Endothelial cell of hepatic sinusoid (primary cell): ENCODE measurements around the gene EIF2B5.

ENCODE experiments used
- in situ Hi-C: cut with HindIII; loops from 2 replicates; pipeline ENCODE4 v1.10.0; 2017; ENCODE audit warnings: low sequenced_read_pairs

EIF2B5 gene

DNA sequence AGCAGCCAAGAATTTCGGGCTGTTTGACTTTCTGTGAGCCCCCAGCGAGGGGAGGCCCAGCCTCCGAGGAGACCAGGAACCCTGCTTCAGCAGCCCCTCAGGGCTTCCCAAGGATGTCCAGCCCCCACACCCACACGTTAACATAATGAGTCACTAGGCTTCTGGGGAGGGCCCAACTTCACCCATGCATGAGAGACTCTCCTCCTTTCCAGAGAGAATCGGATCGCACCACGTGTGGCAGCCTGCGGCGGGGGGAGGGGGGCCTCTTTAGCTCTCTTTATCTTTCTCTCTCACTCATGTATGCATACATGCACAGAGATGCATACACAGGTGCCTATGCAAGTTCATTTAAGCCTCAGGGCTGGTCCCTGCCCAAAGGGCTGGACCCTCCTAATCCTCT lies 36.4 kb downstream of the EIF2B5 start:
- in situ Hi-C loops, result no loop called here

DNA sequence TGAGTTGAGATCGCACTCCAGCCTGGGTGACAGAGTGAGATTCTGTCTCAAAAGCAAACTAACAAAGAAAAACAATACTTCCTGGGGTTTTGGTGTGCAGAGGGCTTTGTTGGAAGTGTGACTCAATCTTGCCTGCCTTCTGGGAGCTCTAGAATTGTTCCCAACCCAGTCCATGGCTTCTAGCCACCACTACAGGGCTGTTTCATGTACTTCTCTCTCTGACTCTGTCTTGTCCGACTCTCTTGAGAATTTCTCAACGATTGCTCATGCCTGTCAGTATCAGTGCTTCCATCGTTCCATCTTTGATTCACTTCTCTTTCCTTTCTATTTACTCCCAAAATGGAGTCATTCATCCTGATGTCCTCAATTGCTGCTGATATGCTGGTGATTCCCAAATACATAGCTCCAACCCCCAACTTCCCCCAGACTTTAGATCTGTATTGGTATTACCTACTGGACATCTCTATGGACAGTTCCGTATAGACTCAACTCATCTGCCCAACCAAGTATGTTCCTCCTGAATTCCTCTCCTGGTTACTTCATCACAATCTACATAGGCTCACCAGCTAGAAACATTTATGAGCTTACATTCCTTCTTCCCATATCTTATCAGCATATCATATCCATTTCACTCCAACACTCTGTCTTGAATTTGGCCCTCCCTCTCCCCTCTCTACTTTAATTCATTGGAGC lies 37.7 kb downstream of the EIF2B5 start:
- in situ Hi-C loops, result no loop called here

DNA sequence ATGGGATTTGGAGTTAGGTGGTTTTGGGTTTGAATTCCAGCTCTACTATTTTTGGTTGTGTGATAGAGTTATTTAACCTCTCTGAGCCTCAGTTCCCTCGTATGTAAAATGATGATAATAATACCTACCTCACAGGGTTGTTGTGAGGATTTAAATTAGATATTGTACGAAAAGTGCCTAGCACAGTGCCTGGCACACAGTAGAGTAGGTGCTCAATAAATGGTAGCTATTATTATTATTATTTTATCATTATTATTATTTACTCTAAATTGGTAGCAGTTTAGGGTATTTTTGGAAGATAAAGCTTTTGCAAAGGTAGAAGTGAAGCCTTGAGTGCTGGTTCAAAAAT lies 38.2 kb downstream of the EIF2B5 start:
- in situ Hi-C loops, result no loop called here

DNA sequence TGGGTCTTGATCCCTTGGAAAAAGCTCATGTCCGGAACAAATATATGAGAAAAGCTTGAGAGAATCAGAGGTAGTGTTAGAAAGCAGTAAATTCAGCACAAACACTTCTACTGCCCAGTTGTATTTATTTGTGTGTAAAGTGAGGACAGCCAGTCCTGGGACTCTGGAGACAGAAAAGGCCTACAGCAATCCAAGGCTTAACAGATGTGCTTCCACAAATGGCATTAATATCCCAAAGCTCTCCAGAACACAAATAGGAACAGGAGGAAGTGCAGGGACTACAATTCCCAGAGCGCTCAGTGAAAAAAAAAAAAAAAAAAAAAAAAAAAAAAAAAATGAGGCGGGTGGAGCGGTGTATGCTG lies 39.1 kb downstream of the EIF2B5 start:
- in situ Hi-C loops, result no loop called here

DNA sequence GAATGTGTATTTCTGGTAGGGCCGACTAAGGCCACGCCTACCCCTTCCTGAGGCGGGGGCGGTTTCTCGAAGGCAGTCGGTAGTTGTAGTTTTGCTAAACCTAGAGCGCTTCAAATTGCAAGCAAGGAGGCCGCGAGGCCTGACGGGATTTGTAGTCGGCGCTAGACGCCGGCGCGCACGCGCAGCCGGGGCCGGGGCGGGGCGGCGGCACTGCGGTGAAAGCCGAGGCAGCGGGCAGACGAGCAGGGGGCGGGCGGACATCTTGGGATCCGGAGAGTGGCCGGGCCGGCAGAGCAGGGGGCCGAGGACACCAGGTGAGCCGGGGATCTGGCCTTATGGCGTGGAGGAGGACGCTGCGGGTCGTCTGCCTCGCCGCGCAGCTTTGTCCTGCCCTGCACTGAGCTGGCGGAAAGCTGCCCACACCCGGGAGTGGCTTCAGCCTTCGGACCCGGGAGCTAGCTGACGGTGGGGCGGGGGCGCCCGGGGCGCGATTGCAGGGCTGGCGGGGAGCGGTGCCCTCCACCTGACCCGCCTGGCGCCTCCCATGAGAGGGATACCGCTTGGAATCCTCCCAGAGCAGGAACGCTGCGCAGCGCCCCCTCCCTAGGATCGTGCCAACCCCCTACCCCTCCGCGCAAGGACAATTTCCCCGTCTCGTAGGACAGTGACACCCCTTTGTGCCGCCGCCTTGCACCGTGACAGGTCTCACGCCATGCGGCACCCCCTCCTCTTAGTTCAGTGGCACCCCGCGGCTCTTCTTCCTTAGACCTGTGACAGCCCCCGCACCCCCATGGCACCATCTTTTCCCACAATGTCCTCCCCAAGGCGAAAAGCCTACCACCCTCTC lies 39.7 kb downstream of the EIF2B5 start, which contains the start of gene AP2M1:
Gene AP2M1, plus strand, starts transcription at position 210 of the 847 bp plus-strand sequence. CDS start 2,139 bp downstream, outside the sequence.
- in situ Hi-C loops, result no loop called here

DNA sequence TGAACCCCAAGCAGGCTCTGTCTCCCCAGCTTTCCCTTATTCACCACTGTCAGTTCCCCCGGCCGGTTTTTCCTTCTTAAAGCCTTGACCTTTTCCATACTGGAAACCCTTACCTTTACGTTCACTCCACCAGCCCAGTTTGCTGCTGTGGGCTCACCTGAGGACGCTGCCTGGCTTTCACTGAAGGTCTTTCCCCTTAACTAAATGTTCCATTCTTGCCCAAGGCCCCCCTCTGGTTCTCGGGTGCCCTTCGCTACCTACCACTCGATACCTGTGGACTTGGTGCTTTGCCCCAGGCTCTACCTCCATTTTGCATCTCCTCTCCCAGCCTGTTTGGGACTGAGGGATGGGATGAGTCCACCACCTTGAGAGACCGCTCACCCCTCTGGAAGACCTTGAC lies 40.3 kb downstream of the EIF2B5 start:
- in situ Hi-C loops, result no loop called here

DNA sequence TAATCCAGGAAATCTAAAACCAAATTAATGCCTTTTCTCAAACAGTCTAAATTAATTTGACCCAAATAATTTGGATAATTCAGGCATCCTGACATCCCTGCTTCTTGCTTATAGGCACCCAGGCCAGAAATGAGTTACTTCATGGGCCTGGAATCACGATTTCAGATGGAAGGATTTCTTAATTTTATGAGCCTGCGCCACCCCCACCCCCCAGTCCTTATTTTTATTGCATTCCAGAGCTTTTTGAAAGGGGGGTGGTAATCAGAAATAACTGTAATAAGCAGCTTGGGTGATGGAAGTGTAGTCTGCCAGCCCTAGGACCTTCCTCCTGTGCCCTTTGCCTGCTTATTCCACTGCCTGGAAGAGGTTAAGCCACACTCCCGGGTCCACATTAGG lies 40.8 kb downstream of the EIF2B5 start:
- in situ Hi-C loops, result no loop called here

DNA sequence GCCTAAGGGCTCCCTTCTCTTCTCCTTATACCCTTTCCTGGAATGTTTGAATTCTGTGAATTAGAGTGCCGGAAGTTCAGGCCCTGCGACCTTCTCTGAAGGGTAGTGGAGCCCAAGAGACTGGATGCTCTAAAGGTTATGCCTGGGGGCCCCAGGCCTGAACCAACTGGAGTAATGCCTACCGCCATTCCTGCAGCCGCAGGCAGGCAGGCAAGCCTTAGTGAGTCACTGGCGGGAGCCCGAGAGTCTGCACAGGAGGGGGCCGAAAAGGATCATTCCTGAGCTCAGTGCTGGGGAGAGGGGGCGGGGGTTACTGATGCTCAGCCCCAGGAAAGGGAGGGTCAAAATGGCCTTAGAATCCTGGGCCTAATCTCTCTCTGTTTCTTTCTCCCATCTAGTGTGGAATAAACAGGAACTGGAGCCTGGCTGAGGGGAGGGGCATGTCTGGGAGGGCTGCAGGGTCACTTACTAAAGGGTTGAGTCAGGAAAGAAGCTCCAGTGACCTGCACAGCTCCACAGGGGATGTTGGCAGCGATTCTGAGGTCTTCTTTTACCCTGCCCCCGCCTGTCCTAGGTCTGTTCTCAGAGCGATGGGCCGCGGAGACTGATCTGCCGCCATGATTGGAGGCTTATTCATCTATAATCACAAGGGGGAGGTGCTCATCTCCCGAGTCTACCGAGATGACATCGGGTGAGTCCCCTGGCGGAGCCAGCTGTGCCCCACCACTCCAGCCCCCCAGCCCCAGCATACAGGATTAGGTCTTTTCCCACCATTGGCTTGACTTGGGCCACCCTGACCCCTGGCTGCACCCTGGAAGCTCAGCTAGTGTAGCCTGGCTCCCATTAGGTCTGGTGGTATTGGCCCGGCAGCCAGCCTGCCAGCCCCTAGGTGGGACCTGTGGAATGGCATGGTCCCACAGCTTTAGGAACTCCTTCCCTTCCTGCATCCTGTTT lies 41.5 kb downstream of the EIF2B5 start:
- in situ Hi-C loops, result no loop called here

DNA sequence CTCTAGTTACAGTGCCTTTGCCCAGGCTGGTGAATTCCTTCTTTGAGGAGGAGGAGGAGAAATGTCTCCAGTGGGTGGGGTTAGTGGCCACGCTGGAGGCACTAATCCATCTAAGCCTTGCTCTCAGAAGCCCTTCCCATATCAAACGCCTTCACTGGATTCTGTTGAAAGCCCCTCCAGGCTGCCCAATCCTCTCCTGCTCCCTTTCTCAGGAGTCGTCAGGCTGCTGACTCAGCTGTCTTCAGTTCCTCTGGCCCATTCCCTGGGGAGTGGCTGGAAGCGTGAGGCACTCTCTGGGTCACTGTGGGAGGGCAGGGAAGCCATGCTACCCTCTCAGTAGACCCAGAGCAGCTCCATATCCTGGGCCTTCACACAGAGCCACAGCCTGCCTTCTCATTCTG lies 42.2 kb downstream of the EIF2B5 start:
- in situ Hi-C loops, result no loop called here

DNA sequence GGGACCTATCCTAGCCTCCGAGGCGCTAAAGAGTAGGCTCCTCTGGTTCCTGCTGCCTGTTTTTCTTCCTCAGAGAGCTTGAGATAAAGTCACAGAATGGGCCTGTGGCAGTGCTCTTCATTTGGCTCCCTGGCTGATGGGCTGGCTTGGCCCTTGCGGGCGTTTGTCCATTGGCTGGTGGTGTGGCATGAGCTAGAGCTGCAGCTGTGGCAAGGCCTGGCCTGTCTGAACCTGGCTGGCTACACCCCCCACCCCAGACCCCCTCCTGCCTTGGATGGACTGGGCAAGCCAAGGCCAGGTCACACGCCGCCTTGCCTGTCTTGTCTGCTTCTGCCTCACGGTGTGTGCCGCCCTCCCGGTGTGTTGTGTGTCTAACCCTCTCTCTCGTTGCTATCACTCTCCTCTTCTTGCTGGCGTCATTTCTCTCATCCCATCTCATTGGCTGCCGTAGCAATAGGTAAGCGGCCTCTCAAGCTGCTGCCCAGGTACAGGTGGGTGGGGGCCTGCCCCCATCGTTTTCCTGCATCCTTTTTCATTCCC lies 42.7 kb downstream of the EIF2B5 start:
- in situ Hi-C loops, result no loop called here

DNA sequence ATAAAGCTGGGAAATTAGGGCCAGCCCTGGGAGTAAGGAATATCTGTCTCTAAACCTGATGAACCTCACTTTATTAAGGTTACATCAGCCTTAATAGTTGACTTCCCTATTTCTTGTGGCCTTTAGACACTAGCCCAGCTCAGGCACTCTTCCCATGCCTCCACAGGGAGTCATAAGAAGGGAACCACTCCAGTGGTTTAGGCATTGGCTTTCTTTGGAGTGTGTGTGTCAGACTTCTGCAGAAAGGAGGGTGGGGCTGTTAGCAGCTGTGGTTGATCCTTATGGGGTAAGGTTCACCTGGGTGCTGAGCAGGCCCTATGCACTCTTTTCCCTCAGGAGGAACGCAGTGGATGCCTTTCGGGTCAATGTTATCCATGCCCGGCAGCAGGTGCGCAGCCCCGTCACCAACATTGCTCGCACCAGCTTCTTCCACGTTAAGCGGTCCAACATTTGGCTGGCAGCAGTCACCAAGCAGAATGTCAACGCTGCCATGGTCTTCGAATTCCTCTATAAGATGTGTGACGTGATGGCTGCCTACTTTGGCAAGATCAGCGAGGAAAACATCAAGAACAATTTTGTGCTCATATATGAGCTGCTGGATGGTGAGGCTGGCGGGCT lies 43.5 kb downstream of the EIF2B5 start:
- in situ Hi-C loops, result no loop called here

DNA sequence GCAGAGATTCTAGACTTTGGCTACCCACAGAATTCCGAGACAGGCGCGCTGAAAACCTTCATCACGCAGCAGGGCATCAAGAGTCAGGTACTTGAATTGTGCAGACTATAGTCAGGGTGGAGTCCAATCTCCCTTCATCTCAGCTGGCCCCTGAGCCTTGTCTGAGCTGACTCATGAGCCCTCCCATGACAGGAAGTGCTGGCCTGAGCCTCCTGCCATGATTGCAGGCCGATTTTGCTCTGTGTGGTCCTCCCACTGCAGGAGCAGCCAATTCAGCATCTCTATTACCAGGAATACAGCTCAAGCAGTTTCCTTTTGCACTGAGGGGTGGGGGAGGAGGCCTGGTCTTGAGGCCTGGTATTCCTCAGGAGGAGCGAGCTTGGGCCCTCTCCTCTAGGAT lies 45.0 kb downstream of the EIF2B5 start:
- in situ Hi-C loops, result no loop called here

DNA sequence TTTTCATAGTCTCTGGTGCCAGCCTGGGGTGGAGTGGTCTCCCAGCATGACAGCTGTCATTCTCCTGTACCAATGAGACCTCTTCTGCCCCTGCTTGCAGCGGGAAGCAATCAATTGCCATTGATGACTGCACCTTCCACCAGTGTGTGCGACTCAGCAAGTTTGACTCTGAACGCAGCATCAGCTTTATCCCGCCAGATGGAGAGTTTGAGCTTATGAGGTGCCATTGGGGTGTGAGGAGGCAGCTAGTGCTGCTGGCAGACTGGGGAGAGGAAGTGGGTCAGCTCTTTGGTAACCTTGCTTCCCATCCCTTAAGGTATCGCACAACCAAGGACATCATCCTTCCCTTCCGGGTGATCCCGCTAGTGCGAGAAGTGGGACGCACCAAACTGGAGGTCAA lies 46.4 kb downstream of the EIF2B5 start:
- in situ Hi-C loops, result no loop called here

DNA sequence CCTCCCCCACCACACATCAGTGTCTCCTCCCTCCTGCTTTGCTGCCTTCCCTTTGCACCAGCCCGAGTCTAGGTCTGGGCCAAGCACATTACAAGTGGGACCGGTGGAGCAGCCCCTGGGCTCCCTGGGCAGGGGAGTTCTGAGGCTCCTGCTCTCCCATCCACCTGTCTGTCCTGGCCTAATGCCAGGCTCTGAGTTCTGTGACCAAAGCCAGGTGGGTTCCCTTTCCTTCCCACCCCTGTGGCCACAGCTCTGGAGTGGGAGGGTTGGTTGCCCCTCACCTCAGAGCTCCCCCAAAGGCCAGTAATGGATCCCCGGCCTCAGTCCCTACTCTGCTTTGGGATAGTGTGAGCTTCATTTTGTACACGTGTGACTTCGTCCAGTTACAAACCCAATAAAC lies 48.5 kb downstream of the EIF2B5 start:
- in situ Hi-C loops, result no loop called here

DNA sequence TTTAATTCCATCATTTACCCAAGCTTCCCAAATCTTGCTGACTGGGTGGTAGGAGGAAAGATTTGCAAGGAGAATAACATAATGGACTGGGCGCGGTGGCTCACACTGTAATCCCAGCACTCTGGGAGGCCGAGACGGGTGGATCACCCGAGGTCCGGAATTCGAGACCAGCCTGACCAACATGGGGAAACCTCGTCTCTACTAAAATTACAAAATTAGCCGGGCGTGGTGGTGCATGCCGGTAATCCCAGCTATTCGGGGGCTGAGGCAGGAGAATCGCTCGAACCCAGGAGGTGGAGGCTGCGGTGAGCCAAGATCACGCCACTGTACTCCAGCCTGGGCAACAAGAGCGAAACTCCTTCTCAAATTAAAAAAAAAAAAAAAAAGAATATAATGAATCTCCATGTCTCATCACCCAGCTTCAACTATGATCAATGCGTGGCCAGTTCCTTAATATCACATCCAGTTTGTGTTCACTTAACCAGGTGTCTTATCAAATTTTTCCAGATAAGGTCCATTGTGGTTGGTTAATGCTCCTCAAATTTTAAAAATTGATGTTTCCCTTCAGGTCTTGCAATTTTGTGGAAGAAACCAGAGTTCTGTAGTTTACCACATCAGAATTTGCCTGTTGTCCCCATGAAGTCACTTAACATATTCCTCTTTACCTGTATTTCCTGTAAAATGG lies 49.5 kb downstream of the EIF2B5 start:
- in situ Hi-C loops, result no loop called here

DNA sequence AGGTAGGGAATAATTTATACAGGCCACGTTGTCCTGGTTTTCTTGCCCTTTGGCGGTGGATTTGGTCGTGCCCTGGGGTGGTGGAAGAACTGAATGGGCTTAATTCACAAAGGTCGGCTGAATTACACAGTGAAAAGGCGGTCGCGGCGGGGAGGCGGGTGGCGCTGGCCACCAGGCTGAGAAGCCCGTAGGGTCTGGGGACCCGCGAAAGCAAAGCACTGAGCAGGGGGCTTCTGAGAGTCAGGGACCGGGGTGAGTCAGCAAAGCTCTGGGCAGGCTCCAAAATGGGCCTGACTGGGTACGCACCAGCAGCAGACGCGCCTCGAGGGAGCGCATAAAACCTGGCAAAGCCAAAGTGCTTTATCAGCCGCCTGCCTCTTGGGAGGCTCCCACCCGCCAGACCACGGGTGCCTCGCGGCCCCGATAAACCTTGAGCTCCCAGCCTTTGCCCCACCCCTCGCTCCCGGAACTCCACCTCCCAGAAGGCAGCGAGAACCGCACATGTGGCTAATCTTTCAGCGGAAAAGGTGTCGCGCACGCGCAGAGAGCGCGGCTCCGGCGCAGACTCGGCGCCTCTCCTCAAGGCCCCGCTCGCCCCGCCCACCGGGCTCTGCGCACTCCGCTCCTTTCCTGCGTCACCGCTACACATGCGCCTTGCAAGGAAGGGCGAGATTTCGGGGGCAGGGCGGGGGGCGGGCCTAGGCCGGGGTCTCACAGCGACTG lies 50.5 kb downstream of the EIF2B5 start:
- in situ Hi-C loops, result no loop called here

DNA sequence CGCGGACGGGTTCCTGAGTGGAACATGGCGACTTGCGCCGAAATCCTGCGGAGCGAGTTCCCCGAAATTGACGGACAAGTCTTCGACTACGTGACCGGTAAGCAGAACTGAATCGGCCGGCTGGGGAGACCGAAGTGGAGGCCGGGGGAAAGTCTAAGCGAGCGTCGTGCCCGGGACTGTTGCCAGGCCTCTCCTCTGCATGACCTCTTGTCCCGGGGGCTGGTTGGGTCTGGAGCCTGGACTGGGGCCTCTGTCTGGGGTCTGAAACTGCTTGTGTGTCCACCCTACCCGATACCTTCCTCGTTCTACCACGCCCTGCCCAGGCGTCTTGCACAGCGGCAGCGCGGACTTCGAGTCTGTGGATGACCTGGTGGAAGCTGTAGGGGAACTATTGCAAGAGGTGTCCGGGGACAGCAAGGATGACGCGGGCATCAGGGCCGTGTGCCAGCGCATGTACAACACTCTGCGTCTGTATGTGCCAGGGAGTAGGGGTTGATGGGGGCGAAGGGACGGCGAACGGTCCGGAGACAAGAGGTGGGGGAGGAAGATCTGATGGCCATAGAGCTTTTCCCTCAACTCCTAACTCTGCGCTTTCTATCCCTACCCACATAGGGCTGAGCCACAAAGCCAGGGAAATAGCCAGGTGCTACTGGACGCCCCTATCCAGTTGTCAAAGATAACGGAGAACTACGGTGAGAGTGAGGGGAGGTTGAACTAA lies 51.2 kb downstream of the EIF2B5 start, which contains the start of gene ABCF3:
Gene ABCF3, plus strand, starts transcription at position 16 of the 718 bp plus-strand sequence. Its CDS starts 9 bp downstream, at position 25.
- in situ Hi-C loops, result no loop called here

DNA sequence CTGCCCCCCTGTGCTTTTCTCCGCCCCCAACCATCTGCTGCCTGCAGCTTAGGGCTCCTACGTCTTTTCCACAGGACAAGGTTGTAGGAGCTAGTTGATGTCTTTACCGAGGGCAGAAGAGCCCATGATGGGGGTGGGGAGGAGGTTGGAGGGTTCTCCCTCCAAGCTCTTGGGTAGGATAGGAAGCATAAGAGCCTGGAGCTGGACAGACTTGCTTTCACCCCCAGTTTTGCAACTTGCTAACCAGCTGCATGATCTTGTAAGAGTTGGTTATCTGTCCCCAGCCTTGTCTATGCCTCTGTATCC lies 51.7 kb downstream of the EIF2B5 start:
- in situ Hi-C loops, result no loop called here

DNA sequence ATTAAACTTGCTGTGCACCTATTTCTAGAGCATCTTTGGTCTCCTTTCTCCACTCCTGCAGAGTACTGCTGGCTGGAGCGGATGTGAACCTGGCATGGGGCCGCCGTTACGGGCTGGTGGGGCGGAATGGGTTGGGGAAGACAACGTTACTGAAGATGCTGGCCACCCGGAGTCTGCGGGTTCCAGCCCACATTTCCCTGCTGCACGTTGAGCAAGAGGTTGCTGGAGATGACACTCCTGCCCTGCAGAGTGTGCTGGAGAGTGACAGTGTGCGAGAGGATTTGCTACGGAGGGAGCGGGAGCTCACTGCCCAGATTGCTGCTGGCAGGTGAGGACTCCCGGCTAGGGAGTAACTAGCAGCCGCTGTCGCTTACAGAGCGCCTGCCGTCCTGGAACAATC lies 52.9 kb downstream of the EIF2B5 start:
- in situ Hi-C loops, result no loop called here
